OCI-LY3 (cell line): ENCODE measurements around the gene C6orf118.

Experiments
- CTCF ChIP-seq: fragments of 200-600, 300-600 bp; sonication (generic); IDR thresholded peaks from 2 replicates; pipeline ENCODE4 v1.5.1; 2014; ENCODE audit warnings: antibody characterized with exemption, low read length, low read depth
- EZH2phosphoT487 ChIP-seq: fragments of 200-600 bp; shearing (Covaris generic); IDR thresholded peaks from 2 replicates; pipeline ENCODE4 v1.6.1; 2018; ENCODE audit warnings: antibody characterized with exemption, mixed run types, low read depth

GRCh38 chr6:165266191-165266590 lies 43.2 kb downstream of the C6orf118 start:
- no peak for TF ChIP-seq CTCF
- no peak for TF ChIP-seq EZH2phosphoT487
